ENCODE data around the gene USP22.

The USP22 gene

DNA sequence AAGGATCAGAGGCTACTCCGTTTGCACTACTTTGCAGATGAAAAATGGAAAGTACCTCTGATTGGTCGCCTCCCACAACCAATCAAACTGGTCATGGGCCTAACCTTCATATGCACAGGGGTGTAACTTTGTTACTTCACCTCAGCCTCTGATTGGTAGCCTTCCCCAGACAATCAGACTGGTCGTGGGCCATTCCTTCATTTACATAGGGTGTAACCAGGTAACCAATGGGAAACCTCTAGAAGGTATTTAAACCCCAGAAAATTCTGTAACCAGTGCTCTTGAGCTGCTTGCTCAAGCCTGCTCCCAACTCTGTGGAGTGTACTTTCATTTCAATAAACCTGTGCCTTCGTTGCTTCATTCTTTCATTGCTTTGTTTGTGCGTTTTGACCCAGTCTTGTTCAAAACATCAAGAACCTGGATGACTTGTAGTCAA, 39.2 kb upstream of the USP22 start:
- no peak overlapping the region for H3K4me3 ChIP-seq (ENCODE audit: low read depth, low read length)
- no peaks in the 10 kb centered on the region for H3K9me3 ChIP-seq
- H3K27me3 ChIP-seq: no peaks in the 10 kb centered on the region
- DNase-seq: no peak
- H3K4me1 ChIP-seq: no peaks in the 10 kb centered on the region
- TF ChIP-seq, protein P1, sequence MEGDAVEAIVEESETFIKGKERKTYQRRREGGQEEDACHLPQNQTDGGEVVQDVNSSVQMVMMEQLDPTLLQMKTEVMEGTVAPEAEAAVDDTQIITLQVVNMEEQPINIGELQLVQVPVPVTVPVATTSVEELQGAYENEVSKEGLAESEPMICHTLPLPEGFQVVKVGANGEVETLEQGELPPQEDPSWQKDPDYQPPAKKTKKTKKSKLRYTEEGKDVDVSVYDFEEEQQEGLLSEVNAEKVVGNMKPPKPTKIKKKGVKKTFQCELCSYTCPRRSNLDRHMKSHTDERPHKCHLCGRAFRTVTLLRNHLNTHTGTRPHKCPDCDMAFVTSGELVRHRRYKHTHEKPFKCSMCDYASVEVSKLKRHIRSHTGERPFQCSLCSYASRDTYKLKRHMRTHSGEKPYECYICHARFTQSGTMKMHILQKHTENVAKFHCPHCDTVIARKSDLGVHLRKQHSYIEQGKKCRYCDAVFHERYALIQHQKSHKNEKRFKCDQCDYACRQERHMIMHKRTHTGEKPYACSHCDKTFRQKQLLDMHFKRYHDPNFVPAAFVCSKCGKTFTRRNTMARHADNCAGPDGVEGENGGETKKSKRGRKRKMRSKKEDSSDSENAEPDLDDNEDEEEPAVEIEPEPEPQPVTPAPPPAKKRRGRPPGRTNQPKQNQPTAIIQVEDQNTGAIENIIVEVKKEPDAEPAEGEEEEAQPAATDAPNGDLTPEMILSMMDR (IDR thresholded peaks at IDR 0.05; ENCODE audit: low read depth, low read length): no peak
- no peaks in the 10 kb centered on the region for H3K36me3 ChIP-seq

DNA sequence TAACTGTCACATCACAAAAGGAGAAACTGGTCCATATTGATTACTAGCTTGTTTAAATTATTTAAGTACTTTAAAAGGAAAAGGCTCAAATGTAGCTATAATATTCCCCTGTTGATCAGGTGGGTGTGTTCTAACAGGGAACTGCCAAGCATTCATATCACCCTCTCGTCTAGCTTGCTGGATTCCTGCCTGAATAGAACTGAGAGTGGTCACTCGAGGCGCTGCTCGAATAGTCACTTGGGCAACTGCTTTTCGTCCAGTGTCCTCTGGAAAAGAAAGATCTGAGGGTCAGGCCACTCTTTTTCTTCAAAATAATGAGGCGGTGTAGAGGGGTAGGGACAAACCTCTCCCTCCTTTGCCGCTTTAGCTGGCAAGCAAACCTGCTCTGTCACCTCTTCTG, 36.4 kb upstream of the USP22 start:
- Histone ChIP-seq H3K36me3 (no peaks in the 10 kb centered on the region), H3K9me3 (no peaks in the 10 kb centered on the region), H3K4me1 (no peaks in the 10 kb centered on the region; the same call in 1 of the 2 replicates), H3K4me3 (ENCODE audit: low read depth, low read length) (no peak overlapping the region), H3K27me3 (no peaks in the 10 kb centered on the region)
- TF ChIP-seq, protein P1 (IDR thresholded peaks at IDR 0.05; ENCODE audit: low read depth, low read length): no peak
- DNase-seq: no peak

DNA sequence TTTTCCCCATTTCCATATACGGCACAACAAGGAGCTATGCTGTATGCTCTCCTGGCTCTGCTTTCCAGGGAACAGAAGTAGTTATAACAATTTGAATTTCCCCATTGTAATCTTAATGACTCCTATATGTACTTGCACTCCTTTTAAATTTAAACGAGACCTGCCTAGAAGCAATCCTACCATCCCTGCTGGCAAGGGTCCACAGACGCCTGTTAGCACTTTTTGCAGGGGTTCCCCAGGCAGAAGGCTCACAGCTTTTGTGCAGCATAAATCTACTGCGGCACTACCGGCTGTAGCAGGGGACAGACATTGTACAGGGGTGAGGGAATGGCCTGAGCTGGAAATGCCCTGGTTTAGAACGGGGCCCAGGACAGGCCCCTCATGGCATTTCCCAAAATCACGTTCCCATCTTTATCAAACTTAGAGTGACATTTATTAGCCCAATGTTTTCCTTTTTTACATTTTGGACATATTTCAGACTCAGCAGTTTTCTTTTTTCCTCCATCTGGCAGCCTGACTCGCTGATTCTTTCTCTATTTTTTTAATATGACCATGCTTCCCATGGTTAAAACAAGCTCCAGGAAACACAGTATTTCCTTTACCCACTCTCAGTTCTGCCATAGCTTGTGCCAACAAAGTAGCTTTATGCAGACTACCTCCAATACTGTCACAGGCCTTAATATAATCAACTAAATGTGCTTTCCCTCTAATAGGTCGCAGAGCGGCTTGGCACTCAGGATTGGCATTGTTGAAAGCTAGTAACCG, 35.4 kb upstream of the USP22 start:
- Histone ChIP-seq H3K4me1 (no peaks in the 10 kb centered on the region; the same call in 1 of the 2 replicates), H3K4me3 (ENCODE audit: low read depth, low read length) (no peak overlapping the region), H3K9me3 (no peaks in the 10 kb centered on the region), H3K36me3 (no peaks in the 10 kb centered on the region), H3K27me3 (no peaks in the 10 kb centered on the region)
- no peak for DNase-seq
- TF ChIP-seq, protein P1 (IDR thresholded peaks at IDR 0.05; ENCODE audit: low read depth, low read length): no peak

DNA sequence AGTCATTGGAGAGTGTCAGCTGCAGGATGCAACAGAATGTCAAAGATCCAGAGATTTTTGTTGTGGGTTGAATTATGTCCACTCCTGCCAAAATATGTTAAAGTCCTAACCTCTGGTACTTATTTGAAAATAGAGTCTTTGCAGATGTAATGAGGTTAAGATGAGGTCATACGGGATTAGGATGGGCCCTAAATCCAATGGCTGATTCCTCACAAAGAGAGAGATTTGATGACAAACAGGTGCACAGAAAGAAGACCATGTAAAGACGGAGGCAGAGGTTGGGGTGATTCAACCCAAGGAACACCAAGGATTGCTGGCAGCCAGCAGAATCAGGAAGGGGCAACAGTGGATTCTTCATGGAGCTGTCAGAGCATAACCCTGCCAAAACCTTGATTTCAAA, 34.5 kb upstream of the USP22 start:
- Histone ChIP-seq H3K4me1 (no peaks in the 10 kb centered on the region; the same call in 1 of the 2 replicates), H3K27me3 (no peaks in the 10 kb centered on the region), H3K36me3 (no peaks in the 10 kb centered on the region), H3K9me3 (no peaks in the 10 kb centered on the region), H3K4me3 (ENCODE audit: low read depth, low read length) (no peak overlapping the region)
- no peak for DNase-seq
- TF ChIP-seq, protein P1 (IDR thresholded peaks at IDR 0.05; ENCODE audit: low read depth, low read length): no peak

DNA sequence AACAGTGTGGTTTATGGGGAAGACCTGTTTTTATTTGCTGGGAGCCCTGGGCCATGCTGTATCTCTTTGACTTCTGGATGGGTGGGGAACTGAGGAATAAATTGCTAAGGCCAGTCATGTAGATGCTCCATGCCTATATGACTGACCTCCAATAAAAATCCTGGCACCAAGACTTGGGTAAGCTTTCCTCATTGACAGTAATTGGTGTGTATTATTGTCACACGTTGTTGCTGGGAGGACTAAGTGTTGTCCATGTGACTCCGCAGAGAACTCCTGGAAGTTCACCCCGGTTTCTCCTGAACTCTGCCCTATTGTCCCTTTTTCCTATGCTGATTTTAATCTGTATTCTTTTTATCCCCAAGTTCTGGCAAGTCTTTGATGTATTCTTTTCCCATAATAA, 33.4 kb upstream of the USP22 start:
- no peaks in the 10 kb centered on the region for H3K27me3 ChIP-seq

DNA sequence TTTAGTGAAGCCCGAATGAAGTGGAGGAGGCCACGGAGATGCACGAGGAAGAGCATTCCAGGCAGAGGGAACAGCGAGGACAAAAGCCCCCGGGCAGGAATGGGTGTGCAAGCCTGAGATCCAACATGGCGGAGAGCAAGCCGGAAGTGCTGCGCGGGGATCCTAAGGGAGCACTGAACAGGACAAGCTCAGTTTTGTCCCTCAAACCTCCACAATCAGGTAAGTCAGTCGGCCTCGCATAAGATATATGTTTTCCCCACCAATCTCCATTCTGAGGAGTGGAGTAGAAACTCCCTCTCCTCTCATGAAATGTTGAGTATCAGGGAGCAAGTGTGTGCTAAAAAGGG, 32.9 kb upstream of the USP22 start:
- H3K4me3 ChIP-seq (ENCODE audit: low read depth, low read length): no peak overlapping the region
- TF ChIP-seq, protein P1 (IDR thresholded peaks at IDR 0.05; ENCODE audit: low read depth, low read length): no peak
- no peak for DNase-seq
- no peaks in the 10 kb centered on the region for H3K36me3 ChIP-seq
- H3K9me3 ChIP-seq: no peaks in the 10 kb centered on the region
- H3K4me1 ChIP-seq: no peaks in the 10 kb centered on the region; the same call in 1 of the 2 replicates
- H3K27me3 ChIP-seq: no peaks in the 10 kb centered on the region

More for the DNA sequence above, 33.4 kb upstream of the USP22 start:
- Histone ChIP-seq H3K4me3 (ENCODE audit: low read depth, low read length) (no peak overlapping the region), H3K9me3 (no peaks in the 10 kb centered on the region), H3K36me3 (no peaks in the 10 kb centered on the region), H3K4me1 (no peaks in the 10 kb centered on the region; the same call in 1 of the 2 replicates)
- DNase-seq: no peak
- TF ChIP-seq, protein P1 (IDR thresholded peaks at IDR 0.05; ENCODE audit: low read depth, low read length): no peak

All from BE2C (cell line).